WTC11 (cell line): Measurements from ENCODE around the gene MYOZ3. TPM values are rescaled to one million over a fixed set of nuclear protein-coding genes. Genes with fewer than 3 reads are reported as not detected.
A peak's percentile ranks its signal among the peaks of the same experiment; 100 is the strongest.

ENCODE experiments used
- ATAC-seq: fragments of 200-7000 bp; cut with Tn5 transposase; 2 replicates; pipeline ENCODE4 v1.10.0; 2021; ENCODE audit warnings: mild to moderate bottlenecking, moderate library complexity
- CTCF ChIA-PET: fragments of 300-600 bp; sonication (Branson Sonifier 250); formaldehyde crosslinking; loops from one replicate; lab custom pipeline; 2021; ENCODE audit warnings: antibody characterized with exemption; lab: Charles Lee
- POLR2A ChIA-PET: fragments of 350-600 bp; sonication (Branson Sonifier 250); formaldehyde crosslinking; loops from one replicate; lab custom pipeline; 2021; ENCODE audit warnings: antibody characterized with exemption; lab: Charles Lee
- DNase-seq: peaks from one replicate; pipeline ENCODE4 v3.0.0; 2021; ENCODE audit warnings: low spot score
- H3K27ac Mint-ChIP-seq: 2 replicates; pipeline ENCODE4 v1.8.0; 2021; ENCODE audit warnings: mixed read lengths
- H3K27me3 Mint-ChIP-seq: 2 replicates; pipeline ENCODE4 v1.8.0; 2021; ENCODE audit warnings: low read depth, mild to moderate bottlenecking, moderate library complexity, mixed read lengths
- H3K36me3 Mint-ChIP-seq: 2 replicates; pipeline ENCODE4 v1.8.0; 2021; ENCODE audit warnings: mixed read lengths
- H3K4me1 Mint-ChIP-seq: 2 replicates; pipeline ENCODE4 v1.8.0; 2022; ENCODE audit warnings: mixed read lengths
- H3K4me3 Mint-ChIP-seq: 2 replicates; pipeline ENCODE4 v1.8.0; 2021; ENCODE audit warnings: mild to moderate bottlenecking, moderate library complexity, mixed read lengths
- H3K9me3 Mint-ChIP-seq: 2 replicates; pipeline ENCODE4 v1.8.0; 2021; ENCODE audit warnings: mixed read lengths
- CBFB ChIP-seq: sonication (generic); formaldehyde crosslinking; IDR thresholded peaks from 2 replicates; pipeline ENCODE4 v1.8.1; 2022; ENCODE audit warnings: mild to moderate bottlenecking, low read depth, missing genetic modification reagents
- FOXK1 ChIP-seq: sonication (generic); formaldehyde crosslinking; IDR thresholded peaks from 2 replicates; pipeline ENCODE4 v1.8.0; 2022; ENCODE audit warnings: mild to moderate bottlenecking, moderate library complexity, missing genetic modification reagents
- GTF2I ChIP-seq: fragments of 250-450 bp; sonication (Bioruptor Pico); conservative IDR thresholded peaks from 2 replicates; pipeline ENCODE4 v1.4.0; 2021; ENCODE audit warnings: mild to moderate bottlenecking
- KAT7 ChIP-seq: sonication (generic); formaldehyde crosslinking; IDR thresholded peaks from 2 replicates; pipeline ENCODE4 v1.8.1; 2023; ENCODE audit warnings: missing genetic modification reagents, mild to moderate bottlenecking, borderline replicate concordance
- MXD4 ChIP-seq: fragments of 250-450 bp; sonication (Bioruptor Pico); IDR thresholded peaks from 2 replicates; pipeline ENCODE4 v1.8.0; 2021; ENCODE audit warnings: mild to moderate bottlenecking, moderate library complexity, borderline replicate concordance
- MYBL2 ChIP-seq: sonication (generic); formaldehyde crosslinking; IDR thresholded peaks from 2 replicates; pipeline ENCODE4 v1.8.1; 2023; ENCODE audit warnings: mild to moderate bottlenecking, moderate library complexity, missing genetic modification reagents
- NR1H2 ChIP-seq: sonication (generic); formaldehyde crosslinking; IDR thresholded peaks from 2 replicates; pipeline ENCODE4 v1.9.0; 2021; ENCODE audit warnings: mild to moderate bottlenecking, moderate library complexity, missing genetic modification reagents
- SMAD3 ChIP-seq: sonication (generic); formaldehyde crosslinking; IDR thresholded peaks from 2 replicates; pipeline ENCODE4 v1.8.0; 2022; ENCODE audit warnings: missing genetic modification reagents, mild to moderate bottlenecking, borderline replicate concordance
- SMAD4 ChIP-seq: sonication (generic); formaldehyde crosslinking; IDR thresholded peaks from 2 replicates; pipeline ENCODE4 v1.8.0; 2022; ENCODE audit warnings: mild to moderate bottlenecking, missing genetic modification reagents
- TCF7 ChIP-seq: sonication (generic); formaldehyde crosslinking; IDR thresholded peaks from 2 replicates; pipeline ENCODE4 v1.8.0; 2022; ENCODE audit warnings: mild to moderate bottlenecking, low read depth, missing genetic modification reagents, moderate library complexity
- ZNF138 ChIP-seq: sonication (generic); formaldehyde crosslinking; conservative IDR thresholded peaks from 2 replicates; pipeline ENCODE4 v1.8.1; 2022; ENCODE audit warnings: mild to moderate bottlenecking, moderate library complexity, missing genetic modification reagents
- ZNF232 ChIP-seq: sonication (generic); formaldehyde crosslinking; IDR thresholded peaks from 2 replicates; pipeline ENCODE4 v1.8.0; 2022; ENCODE audit warnings: mild to moderate bottlenecking, missing genetic modification reagents
- ZNF317 ChIP-seq: sonication (generic); formaldehyde crosslinking; IDR thresholded peaks from 2 replicates; pipeline ENCODE4 v1.8.1; 2023; ENCODE audit warnings: low read depth, mild to moderate bottlenecking, moderate library complexity, missing genetic modification reagents, borderline replicate concordance
- total RNA-seq: library from RNA; stranded (reverse); gene quantifications from 3 replicates; pipeline ENCODE4 v1.2.3, GENCODE V29; 2021
- TF ChIP-seq, protein P1 (sequence below): sonication (generic); formaldehyde crosslinking; IDR thresholded peaks from 2 replicates; pipeline ENCODE4 v1.8.0; 2023; ENCODE audit warnings: mild to moderate bottlenecking, missing genetic modification reagents
- TF ChIP-seq, protein P2 (sequence below): sonication (generic); formaldehyde crosslinking; IDR thresholded peaks from 2 replicates; pipeline ENCODE4 v1.8.1; 2022; ENCODE audit warnings: mild to moderate bottlenecking, missing genetic modification reagents, moderate library complexity, borderline replicate concordance
- TF ChIP-seq, protein P3 (sequence below): fragments of 200-600 bp; IDR thresholded peaks from 2 replicates; pipeline ENCODE4 v1.8.0; 2022; ENCODE audit warnings: antibody characterized with exemption

MYOZ3 gene
- total RNA-seq, 1 experiment from 2014 or later, result 13.7 TPM

DNA sequence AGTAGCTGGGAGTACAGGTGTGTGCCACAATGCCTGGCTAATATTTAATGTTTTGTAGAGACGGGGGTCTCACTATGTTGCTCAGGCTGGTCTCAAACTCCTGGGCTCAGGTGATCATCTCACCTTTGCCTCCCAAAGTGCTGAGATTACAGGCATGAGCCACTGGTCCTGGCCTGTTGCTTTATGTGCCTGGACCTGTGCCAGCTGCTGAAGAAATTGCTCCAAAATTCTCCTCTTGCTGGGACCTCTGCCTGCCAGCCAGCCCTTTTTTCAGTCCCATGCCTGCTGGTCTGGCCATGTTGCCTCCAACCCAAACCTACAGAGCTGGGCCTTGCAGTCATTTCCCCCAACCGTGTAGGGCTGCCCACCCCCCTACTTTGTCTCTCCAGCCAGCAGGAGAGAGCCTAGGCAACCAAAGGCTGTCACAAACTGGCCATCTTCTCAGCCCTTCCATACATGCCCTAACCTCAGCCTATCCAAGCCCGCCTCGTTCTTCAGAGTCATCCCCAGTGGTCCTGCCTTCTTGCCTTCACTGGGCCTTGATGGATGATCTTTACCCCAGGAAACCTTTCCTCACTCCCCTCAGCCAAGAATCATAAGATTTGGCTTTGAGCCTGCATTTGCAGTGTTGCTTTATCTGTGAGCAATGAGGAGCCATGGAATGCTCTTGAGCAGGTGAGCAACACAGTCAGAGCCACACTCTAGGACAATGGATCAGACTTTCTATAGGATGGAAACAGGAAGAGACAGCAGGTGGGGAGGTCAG, 48.0 kb upstream of the MYOZ3 start:
- no peak for DNase-seq
- CTCF ChIA-PET, result interaction anchor here (0.9 to 2.3 kb wide), 8 partner anchors 10 to 163 kb away, joined by 3 to 18 read pairs (median 4); no protein-coding TSS in a partner anchor
- peaks cover 12% of the 10 kb centered on the region for H3K4me1 Mint-ChIP-seq
- ATAC-seq, result no peak
- POLR2A ChIA-PET, result interaction anchor here (1.1 kb wide), 1 partner anchor 60 kb away, joined by 3 read pairs; no protein-coding TSS in a partner anchor
- TF ChIP-seq SMAD4 (CRISPR knock-in tag) (no peak), GTF2I (CRISPR knock-in tag) (no peak), KAT7 (no peak), MXD4 (CRISPR knock-in tag) (no peak), CBFB (CRISPR knock-in tag) (no peak), ZNF138 (CRISPR knock-in tag) (no peak), ZNF232 (no peak), SMAD3 (CRISPR knock-in tag) (no peak), ZNF317 (CRISPR knock-in tag) (no peak), TCF7 (no peak)
- TF ChIP-seq, protein P1, sequence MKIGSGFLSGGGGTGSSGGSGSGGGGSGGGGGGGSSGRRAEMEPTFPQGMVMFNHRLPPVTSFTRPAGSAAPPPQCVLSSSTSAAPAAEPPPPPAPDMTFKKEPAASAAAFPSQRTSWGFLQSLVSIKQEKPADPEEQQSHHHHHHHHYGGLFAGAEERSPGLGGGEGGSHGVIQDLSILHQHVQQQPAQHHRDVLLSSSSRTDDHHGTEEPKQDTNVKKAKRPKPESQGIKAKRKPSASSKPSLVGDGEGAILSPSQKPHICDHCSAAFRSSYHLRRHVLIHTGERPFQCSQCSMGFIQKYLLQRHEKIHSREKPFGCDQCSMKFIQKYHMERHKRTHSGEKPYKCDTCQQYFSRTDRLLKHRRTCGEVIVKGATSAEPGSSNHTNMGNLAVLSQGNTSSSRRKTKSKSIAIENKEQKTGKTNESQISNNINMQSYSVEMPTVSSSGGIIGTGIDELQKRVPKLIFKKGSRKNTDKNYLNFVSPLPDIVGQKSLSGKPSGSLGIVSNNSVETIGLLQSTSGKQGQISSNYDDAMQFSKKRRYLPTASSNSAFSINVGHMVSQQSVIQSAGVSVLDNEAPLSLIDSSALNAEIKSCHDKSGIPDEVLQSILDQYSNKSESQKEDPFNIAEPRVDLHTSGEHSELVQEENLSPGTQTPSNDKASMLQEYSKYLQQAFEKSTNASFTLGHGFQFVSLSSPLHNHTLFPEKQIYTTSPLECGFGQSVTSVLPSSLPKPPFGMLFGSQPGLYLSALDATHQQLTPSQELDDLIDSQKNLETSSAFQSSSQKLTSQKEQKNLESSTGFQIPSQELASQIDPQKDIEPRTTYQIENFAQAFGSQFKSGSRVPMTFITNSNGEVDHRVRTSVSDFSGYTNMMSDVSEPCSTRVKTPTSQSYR (CRISPR knock-in tag), result no peak
- TF ChIP-seq, protein P2, sequence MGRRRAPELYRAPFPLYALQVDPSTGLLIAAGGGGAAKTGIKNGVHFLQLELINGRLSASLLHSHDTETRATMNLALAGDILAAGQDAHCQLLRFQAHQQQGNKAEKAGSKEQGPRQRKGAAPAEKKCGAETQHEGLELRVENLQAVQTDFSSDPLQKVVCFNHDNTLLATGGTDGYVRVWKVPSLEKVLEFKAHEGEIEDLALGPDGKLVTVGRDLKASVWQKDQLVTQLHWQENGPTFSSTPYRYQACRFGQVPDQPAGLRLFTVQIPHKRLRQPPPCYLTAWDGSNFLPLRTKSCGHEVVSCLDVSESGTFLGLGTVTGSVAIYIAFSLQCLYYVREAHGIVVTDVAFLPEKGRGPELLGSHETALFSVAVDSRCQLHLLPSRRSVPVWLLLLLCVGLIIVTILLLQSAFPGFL (CRISPR knock-in tag), result no peak
- no peaks in the 10 kb centered on the region for H3K9me3 Mint-ChIP-seq
- H3K27me3 Mint-ChIP-seq, result no peaks in the 10 kb centered on the region
- peak overlapping the region; percentile 3; the same call in 1 of the 2 replicates for H3K27ac Mint-ChIP-seq
- no peaks in the 10 kb centered on the region for H3K36me3 Mint-ChIP-seq
- H3K4me3 Mint-ChIP-seq, result no peak overlapping the region

DNA sequence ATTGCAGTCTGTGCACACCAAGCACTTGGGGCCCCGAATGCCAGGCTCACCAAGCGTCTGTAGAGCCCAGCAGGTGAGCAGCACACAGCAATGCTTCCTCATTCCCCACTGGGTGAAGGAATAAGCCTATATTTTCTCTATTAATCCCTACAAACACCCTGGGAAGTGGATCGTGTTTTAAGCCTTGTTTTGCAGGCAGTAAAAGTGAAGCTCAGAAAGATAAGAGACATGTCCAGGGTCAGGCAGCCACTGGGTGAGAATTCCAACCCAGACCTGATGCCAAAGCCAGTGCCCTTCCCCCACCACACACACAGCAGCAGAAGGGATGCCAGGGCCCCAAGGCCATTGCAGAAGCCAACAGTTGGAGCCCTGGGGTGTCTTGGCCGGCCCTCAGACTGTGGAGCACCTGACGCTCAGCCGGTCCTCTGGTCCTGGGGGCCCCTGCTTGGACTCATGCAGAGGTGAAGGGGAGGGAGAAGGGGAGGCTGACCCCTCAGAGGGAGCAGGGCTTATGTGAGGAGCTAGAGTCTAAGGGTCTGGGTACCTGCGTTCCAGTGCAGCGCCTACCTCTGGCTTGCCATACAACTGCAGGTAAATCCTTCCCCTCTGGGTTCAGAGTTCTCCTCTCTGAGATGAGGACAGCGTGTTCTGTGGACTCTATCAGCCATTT, 46.9 kb upstream of the MYOZ3 start:
- DNase-seq (peak; percentile 43), ATAC-seq (peak; percentile 81)
- TF ChIP-seq, protein P3, sequence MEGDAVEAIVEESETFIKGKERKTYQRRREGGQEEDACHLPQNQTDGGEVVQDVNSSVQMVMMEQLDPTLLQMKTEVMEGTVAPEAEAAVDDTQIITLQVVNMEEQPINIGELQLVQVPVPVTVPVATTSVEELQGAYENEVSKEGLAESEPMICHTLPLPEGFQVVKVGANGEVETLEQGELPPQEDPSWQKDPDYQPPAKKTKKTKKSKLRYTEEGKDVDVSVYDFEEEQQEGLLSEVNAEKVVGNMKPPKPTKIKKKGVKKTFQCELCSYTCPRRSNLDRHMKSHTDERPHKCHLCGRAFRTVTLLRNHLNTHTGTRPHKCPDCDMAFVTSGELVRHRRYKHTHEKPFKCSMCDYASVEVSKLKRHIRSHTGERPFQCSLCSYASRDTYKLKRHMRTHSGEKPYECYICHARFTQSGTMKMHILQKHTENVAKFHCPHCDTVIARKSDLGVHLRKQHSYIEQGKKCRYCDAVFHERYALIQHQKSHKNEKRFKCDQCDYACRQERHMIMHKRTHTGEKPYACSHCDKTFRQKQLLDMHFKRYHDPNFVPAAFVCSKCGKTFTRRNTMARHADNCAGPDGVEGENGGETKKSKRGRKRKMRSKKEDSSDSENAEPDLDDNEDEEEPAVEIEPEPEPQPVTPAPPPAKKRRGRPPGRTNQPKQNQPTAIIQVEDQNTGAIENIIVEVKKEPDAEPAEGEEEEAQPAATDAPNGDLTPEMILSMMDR, result peak; percentile 39
- TF ChIP-seq MYBL2 (CRISPR knock-in tag), result no peak
- Mint-ChIP-seq H3K27ac (no peak overlapping the region), H3K27me3 (no peaks in the 10 kb centered on the region), H3K4me1 (peaks cover 13% of the 10 kb centered on the region), H3K36me3 (no peaks in the 10 kb centered on the region), H3K4me3 (no peak overlapping the region), H3K9me3 (no peaks in the 10 kb centered on the region)
- POLR2A ChIA-PET, result no interaction called here
- CTCF ChIA-PET, result interaction anchor here (0.6 to 2.3 kb wide), 28 partner anchors 8 to 122 kb away, joined by 3 to 18 read pairs (median 5); partner anchors contain the start of genes RBM22 and SYNPO

DNA sequence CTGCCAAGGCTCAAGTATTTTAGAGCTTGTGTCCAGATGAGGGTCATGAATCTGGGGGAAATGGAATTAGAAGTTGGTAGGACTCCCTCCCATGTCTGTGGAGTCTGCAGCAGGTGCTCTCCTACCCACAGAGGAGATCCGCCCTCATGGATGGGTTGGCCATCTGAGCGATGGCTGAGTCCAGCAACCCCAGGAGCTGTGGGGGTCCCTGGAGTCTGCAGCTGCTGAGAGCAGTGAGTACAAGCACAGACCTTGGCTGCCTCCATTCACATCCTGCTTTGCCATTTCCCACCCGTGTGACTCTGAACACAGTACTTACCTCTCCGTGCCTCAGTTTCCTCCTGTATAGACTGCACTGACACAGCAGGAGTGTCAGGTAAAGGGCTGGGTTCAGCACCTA, 46.4 kb upstream of the MYOZ3 start:
- no peak overlapping the region for H3K4me3 Mint-ChIP-seq
- H3K27ac Mint-ChIP-seq, result no peak overlapping the region
- H3K36me3 Mint-ChIP-seq, result no peaks in the 10 kb centered on the region
- no peak for DNase-seq
- H3K27me3 Mint-ChIP-seq, result no peaks in the 10 kb centered on the region
- ChIA-PET CTCF (interaction anchor here (0.6 to 2.3 kb wide), 25 partner anchors 9 to 86 kb away, joined by 3 to 18 read pairs (median 6); partner anchors contain the start of genes RBM22 and SYNPO), POLR2A (no interaction called here)
- no peak for ATAC-seq
- peaks cover 15% of the 10 kb centered on the region for H3K4me1 Mint-ChIP-seq
- TF ChIP-seq NR1H2 (CRISPR knock-in tag), result no peak
- no peak for TF ChIP-seq ZNF317 (CRISPR knock-in tag)
- no peak for TF ChIP-seq FOXK1 (CRISPR knock-in tag)
- no peaks in the 10 kb centered on the region for H3K9me3 Mint-ChIP-seq
